ENCODE measurements around the gene LRRC3C.
"Not testable (repeated sequence)": the region's sequence is repeated elsewhere in the genome, so short reads cannot be mapped to it uniquely, and the experiment has no call there.

The LRRC3C gene

GRCh38 chr17:39948489-39948828, 20.9 kb downstream of the LRRC3C start:
- not testable (repeated sequence) for DNase-seq (ENCODE audit: low spot score)

GRCh38 chr17:39949028-39949427, 21.5 kb downstream of the LRRC3C start:
- no peak for DNase-seq (ENCODE audit: low spot score)

GRCh38 chr17:39950871-39951348, 23.4 kb downstream of the LRRC3C start:
- DNase-seq (ENCODE audit: low spot score) = peak; percentile 20

- DNase-seq (ENCODE audit: low spot score) = no peak
Observed at GRCh38 chr17:39951924-39952679, 24.6 kb downstream of the LRRC3C start.

- peak; percentile 92 for DNase-seq (ENCODE audit: low spot score)
Observed at GRCh38 chr17:39952680-39953470, 25.3 kb downstream of the LRRC3C start.

GRCh38 chr17:39953471-39953888, 25.9 kb downstream of the LRRC3C start:
- DNase-seq (ENCODE audit: low spot score) = no peak

GRCh38 chr17:39954876-39955275, 27.3 kb downstream of the LRRC3C start:
- DNase-seq (ENCODE audit: low spot score) = no peak

- no peak for DNase-seq (ENCODE audit: low spot score)
Observed at GRCh38 chr17:39955726-39956225, 28.2 kb downstream of the LRRC3C start.

- DNase-seq (ENCODE audit: low spot score) = no peak
Observed at GRCh38 chr17:39960524-39961041, 33.1 kb downstream of the LRRC3C start.

GRCh38 chr17:39962642-39963220, 35.2 kb downstream of the LRRC3C start, which contains the start of gene GSDMA:
TSS of gene GSDMA (plus strand) at chr17:39963004. CDS start at chr17:39965688, 2,684 bp downstream.
- no peak for DNase-seq (ENCODE audit: low spot score)

- no peak for DNase-seq (ENCODE audit: low spot score)
Observed at GRCh38 chr17:39963829-39964228, 36.3 kb downstream of the LRRC3C start.

GRCh38 chr17:39965017-39965699, 37.6 kb downstream of the LRRC3C start:
- no peak for DNase-seq (ENCODE audit: low spot score)

GRCh38 chr17:39966771-39967170, 39.2 kb downstream of the LRRC3C start:
- DNase-seq (ENCODE audit: low spot score) = no peak

GRCh38 chr17:39968761-39969160, 41.2 kb downstream of the LRRC3C start:
- no peak for DNase-seq (ENCODE audit: low spot score)

- no peak for DNase-seq (ENCODE audit: low spot score)
Observed at GRCh38 chr17:39969375-39969774, 41.8 kb downstream of the LRRC3C start.

GRCh38 chr17:39970157-39970692, 42.7 kb downstream of the LRRC3C start:
- DNase-seq (ENCODE audit: low spot score) = no peak

GRCh38 chr17:39971076-39971603, 43.6 kb downstream of the LRRC3C start:
- no peak for DNase-seq (ENCODE audit: low spot score)

- no peak for DNase-seq (ENCODE audit: low spot score)
Observed at GRCh38 chr17:39972271-39972670, 44.7 kb downstream of the LRRC3C start.

GRCh38 chr17:39973496-39973895, 46.0 kb downstream of the LRRC3C start:
- DNase-seq (ENCODE audit: low spot score) = no peak

GRCh38 chr17:39974433-39974832, 46.9 kb downstream of the LRRC3C start:
- no peak for DNase-seq (ENCODE audit: low spot score)

- DNase-seq (ENCODE audit: low spot score) = no peak
Observed at GRCh38 chr17:39975801-39976200, 48.3 kb downstream of the LRRC3C start.
